ENCODE measurements around the gene TGFBR3L. TPM values are rescaled to one million over a fixed set of nuclear protein-coding genes. Genes with fewer than 3 reads are reported as not detected.
A peak's percentile ranks its signal among the peaks of the same experiment; 100 is the strongest.

TGFBR3L gene
- total RNA-seq, 1 donor from 2014 or later: 1.8 TPM

DNA sequence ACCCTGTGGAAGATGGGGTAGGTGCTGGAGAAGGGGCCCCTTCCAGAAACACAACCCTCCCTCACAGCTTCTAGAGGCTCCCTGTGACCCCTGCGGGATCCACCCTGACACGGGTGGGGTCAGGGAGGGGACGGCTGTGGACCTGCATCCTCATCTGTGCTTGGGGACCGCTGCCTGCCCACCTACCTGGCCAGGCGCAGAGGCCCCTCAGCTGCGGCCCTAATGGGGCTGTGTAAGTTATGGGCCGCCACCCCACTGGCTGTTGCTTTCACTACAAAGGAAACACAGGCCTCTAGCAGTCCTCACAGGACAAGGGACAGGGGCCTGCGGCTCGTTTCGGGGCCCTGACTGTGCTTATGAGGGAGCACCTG lies 18.3 kb downstream of the TGFBR3L start:
- Histone ChIP-seq H3K9ac (no peak overlapping the region), H3K27ac (no peak overlapping the region), H2AFZ (replicated peaks) (no peak overlapping the region), H3K9me3 (ENCODE audit: low read depth) (no peaks in the 10 kb centered on the region), H3K36me3 (no peaks in the 10 kb centered on the region), H3F3A (ENCODE audit: low read depth) (peaks cover 14% of the 10 kb centered on the region), H3K79me2 (ENCODE audit: low read depth) (peaks cover 4% of the 10 kb centered on the region), H3K4me1 (no peaks in the 10 kb centered on the region), H4K20me1 (ENCODE audit: low read depth) (peaks cover 5% of the 10 kb centered on the region), H3K4me3 (no peak overlapping the region), H3K27me3 (no peaks in the 10 kb centered on the region), H3K4me2 (no peak overlapping the region)
- Mint-ChIP-seq H3K27ac (no peak overlapping the region), H3K9me3 (no peaks in the 10 kb centered on the region), H3K4me3 (no peak overlapping the region), H3K36me3 (peaks cover 5% of the 10 kb centered on the region), H3K27me3 (ENCODE audit: insufficient read depth, low read depth) (peaks cover 2% of the 10 kb centered on the region), H3K4me1 (peaks cover 10% of the 10 kb centered on the region)
- no peak for TF ChIP-seq EZH2 (IDR thresholded peaks at IDR 0.05)
- TF ChIP-seq, protein P1, sequence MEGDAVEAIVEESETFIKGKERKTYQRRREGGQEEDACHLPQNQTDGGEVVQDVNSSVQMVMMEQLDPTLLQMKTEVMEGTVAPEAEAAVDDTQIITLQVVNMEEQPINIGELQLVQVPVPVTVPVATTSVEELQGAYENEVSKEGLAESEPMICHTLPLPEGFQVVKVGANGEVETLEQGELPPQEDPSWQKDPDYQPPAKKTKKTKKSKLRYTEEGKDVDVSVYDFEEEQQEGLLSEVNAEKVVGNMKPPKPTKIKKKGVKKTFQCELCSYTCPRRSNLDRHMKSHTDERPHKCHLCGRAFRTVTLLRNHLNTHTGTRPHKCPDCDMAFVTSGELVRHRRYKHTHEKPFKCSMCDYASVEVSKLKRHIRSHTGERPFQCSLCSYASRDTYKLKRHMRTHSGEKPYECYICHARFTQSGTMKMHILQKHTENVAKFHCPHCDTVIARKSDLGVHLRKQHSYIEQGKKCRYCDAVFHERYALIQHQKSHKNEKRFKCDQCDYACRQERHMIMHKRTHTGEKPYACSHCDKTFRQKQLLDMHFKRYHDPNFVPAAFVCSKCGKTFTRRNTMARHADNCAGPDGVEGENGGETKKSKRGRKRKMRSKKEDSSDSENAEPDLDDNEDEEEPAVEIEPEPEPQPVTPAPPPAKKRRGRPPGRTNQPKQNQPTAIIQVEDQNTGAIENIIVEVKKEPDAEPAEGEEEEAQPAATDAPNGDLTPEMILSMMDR (IDR thresholded peaks at IDR 0.05): no peak
- no peak for TF ChIP-seq EZH2phosphoT487 (IDR thresholded peaks at IDR 0.05)
- DNase-seq (ENCODE audit: low spot score): no peak

DNA sequence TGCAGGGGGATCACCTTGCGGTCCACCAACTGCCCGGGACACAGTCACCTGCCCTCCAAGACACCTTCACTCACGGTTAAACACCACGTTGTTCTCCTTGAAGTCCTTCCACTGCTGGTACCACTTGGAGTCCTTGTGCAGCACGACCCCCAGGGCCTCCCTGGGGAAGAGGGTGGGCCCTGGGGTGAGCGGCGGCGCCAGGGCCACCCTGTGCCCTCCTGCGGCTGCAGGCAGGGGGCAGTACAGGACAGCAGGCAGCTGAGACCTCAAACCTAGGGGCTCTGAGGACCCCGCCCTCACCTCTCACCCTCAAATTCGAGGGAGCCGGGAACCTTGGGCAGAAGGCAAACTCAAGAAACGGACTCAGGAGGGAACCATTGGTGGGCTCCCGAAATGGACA lies 18.8 kb downstream of the TGFBR3L start:
- H3K4me3 Mint-ChIP-seq: no peak overlapping the region
- peaks cover 5% of the 10 kb centered on the region for H3K36me3 Mint-ChIP-seq
- no peak for DNase-seq (ENCODE audit: low spot score)
- no peaks in the 10 kb centered on the region for H3K9me3 ChIP-seq (ENCODE audit: low read depth)
- no peak overlapping the region for H3K27ac ChIP-seq
- H3K4me1 Mint-ChIP-seq: peaks cover 8% of the 10 kb centered on the region
- no peak overlapping the region for H3K27ac Mint-ChIP-seq
- H3K27me3 ChIP-seq: no peaks in the 10 kb centered on the region
- H4K20me1 ChIP-seq (ENCODE audit: low read depth): peaks cover 2% of the 10 kb centered on the region
- peaks cover 5% of the 10 kb centered on the region for H3K79me2 ChIP-seq (ENCODE audit: low read depth)
- H3K4me1 ChIP-seq: no peaks in the 10 kb centered on the region
- no peak overlapping the region for H3K9ac ChIP-seq
- H3K36me3 ChIP-seq: no peaks in the 10 kb centered on the region
- no peak overlapping the region for H2AFZ ChIP-seq (replicated peaks)
- TF ChIP-seq, protein P1 (IDR thresholded peaks at IDR 0.05): peak; percentile 50
- no peak for TF ChIP-seq EZH2 (IDR thresholded peaks at IDR 0.05)
- no peak overlapping the region for H3K4me3 ChIP-seq
- H3K4me2 ChIP-seq: no peak overlapping the region
- H3F3A ChIP-seq (ENCODE audit: low read depth): peaks cover 11% of the 10 kb centered on the region
- peaks cover 2% of the 10 kb centered on the region for H3K27me3 Mint-ChIP-seq (ENCODE audit: insufficient read depth, low read depth)
- H3K9me3 Mint-ChIP-seq: no peaks in the 10 kb centered on the region

DNA sequence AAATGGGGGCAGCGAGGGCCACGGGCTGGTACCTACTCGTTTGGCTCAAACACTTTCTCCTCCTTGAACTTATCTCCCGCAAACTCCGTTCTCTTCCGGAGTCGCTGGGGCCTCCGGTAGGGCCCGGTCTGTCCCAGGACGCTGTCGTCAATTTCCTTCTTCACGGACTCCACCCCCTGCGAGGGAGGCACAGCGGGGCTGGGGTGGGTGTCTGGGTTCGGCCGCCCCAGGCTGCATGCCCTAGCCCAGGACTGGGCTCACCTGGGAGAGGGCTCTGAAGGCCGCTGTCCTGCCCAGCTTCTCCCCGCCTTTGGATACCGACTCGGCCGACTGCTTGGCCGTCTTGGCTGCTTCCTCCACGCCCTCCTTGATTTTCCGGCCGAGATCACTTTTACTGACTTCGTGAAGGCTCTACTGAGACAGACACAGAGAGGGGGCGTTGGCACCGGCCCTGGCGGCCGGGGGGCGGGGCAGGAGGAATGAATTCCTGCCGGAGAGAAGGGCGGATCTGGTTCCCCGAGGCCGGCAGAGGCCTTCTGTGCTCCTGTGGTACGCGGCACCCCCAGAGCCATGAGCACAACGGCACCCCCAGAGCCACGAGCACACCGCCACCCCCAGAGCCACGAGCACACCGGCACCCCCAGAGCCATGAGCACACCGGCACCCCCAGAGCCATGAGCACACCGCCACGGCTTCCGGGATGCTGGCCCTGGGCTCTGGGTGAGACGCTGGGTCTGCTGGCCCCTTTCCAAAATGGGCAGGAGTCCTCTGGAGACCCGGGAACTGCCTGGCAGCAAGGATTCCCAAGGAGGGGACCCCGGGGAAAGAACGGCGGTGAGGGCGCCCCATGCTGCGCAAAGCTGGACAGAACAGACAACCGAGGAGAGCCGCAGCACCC lies 19.4 kb downstream of the TGFBR3L start:
- no peaks in the 10 kb centered on the region for H3K36me3 ChIP-seq
- DNase-seq (ENCODE audit: low spot score): no peak

More for the DNA sequence above, 19.4 kb downstream of the TGFBR3L start:
- H4K20me1 ChIP-seq (ENCODE audit: low read depth): no peaks in the 10 kb centered on the region
- no peak overlapping the region for H3K27ac ChIP-seq
- H3K4me3 ChIP-seq: no peak overlapping the region
- H3K4me1 ChIP-seq: no peaks in the 10 kb centered on the region
- H3K9me3 ChIP-seq (ENCODE audit: low read depth): no peaks in the 10 kb centered on the region
- no peak overlapping the region for H3K4me2 ChIP-seq
- H3F3A ChIP-seq (ENCODE audit: low read depth): peaks cover 6% of the 10 kb centered on the region
- Mint-ChIP-seq H3K27ac (no peak overlapping the region), H3K4me1 (peaks cover 2% of the 10 kb centered on the region), H3K9me3 (no peaks in the 10 kb centered on the region), H3K4me3 (no peak overlapping the region), H3K27me3 (ENCODE audit: insufficient read depth, low read depth) (peaks cover 2% of the 10 kb centered on the region), H3K36me3 (peaks cover 8% of the 10 kb centered on the region)
- H3K27me3 ChIP-seq: no peaks in the 10 kb centered on the region
- TF ChIP-seq, protein P1 (IDR thresholded peaks at IDR 0.05): no peak
- no peak for TF ChIP-seq EZH2 (IDR thresholded peaks at IDR 0.05)
- TF ChIP-seq EZH2phosphoT487 (IDR thresholded peaks at IDR 0.05): no peak
- no peak overlapping the region for H3K9ac ChIP-seq
- peaks cover 5% of the 10 kb centered on the region for H3K79me2 ChIP-seq (ENCODE audit: low read depth)
- no peak overlapping the region for H2AFZ ChIP-seq (replicated peaks)

Measured in neural progenitor cell (in vitro differentiated cells).